GM23338 (cell line): Measurements from ENCODE around the gene TEX101.

Experiments
- CREB1 ChIP-seq: fragments of 250-450 bp; sonication (Bioruptor Pico); IDR thresholded peaks from 2 replicates; pipeline ENCODE4 v1.5.0; 2020; ENCODE audit warnings: low read depth, mild to moderate bottlenecking, moderate library complexity
- CTCF ChIP-seq, 2 experiments: fragments of 200-600 bp in 1 of 2; sonication (generic) in 1 of 2; conservative IDR thresholded peaks; 2 replicates each; pipeline versions ENCODE4 v1.5.1 to v1.6.1; 2016 to 2017; ENCODE audit warnings: antibody characterized with exemption in 2 of 2, low read depth in 2 of 2, mild to moderate bottlenecking in 2 of 2, moderate library complexity in 1 of 2
- ETS1 ChIP-seq: IDR thresholded peaks from 2 replicates; pipeline ENCODE4 v1.6.1; 2016; ENCODE audit warnings: antibody characterized with exemption
- EZH2 ChIP-seq: fragments of 200-600 bp; sonication (generic); IDR thresholded peaks from one replicate; pipeline ENCODE4 v1.8.0; 2017; ENCODE audit warnings: antibody characterized with exemption, mild to moderate bottlenecking, low read depth; ENCODE audit not compliant: unreplicated experiment
- EZH2phosphoT487 ChIP-seq: fragments of 200-600 bp; sonication (generic); IDR thresholded peaks from one replicate; pipeline ENCODE4 v1.8.1; 2018; ENCODE audit warnings: antibody characterized with exemption; ENCODE audit not compliant: unreplicated experiment
- JUNB ChIP-seq: IDR thresholded peaks from one replicate; pipeline ENCODE4 v1.6.1; 2016; ENCODE audit warnings: antibody characterized with exemption; ENCODE audit not compliant: unreplicated experiment
- POLR2AphosphoS5 ChIP-seq: IDR thresholded peaks from 2 replicates; pipeline ENCODE4 v1.6.1; 2016; ENCODE audit warnings: antibody characterized with exemption, low read depth
- REST ChIP-seq: IDR thresholded peaks from one replicate; pipeline ENCODE4 v1.6.1; 2018; ENCODE audit warnings: antibody characterized with exemption; ENCODE audit not compliant: unreplicated experiment
- STAT1 ChIP-seq: IDR thresholded peaks from one replicate; pipeline ENCODE4 v1.6.1; 2016; ENCODE audit warnings: antibody characterized with exemption; ENCODE audit not compliant: unreplicated experiment
- ZNF331 ChIP-seq: fragments of 250-450 bp; sonication (Bioruptor Pico); IDR thresholded peaks from 2 replicates; pipeline ENCODE4 v1.5.0; 2020; ENCODE audit warnings: low read depth, mild to moderate bottlenecking, moderate library complexity
- ZNF462 ChIP-seq: fragments of 250-450 bp; sonication (Bioruptor Pico); IDR thresholded peaks from 2 replicates; pipeline ENCODE4 v1.5.0; 2020; ENCODE audit warnings: mild to moderate bottlenecking, moderate library complexity

- TF ChIP-seq CTCF (conservative IDR thresholded peaks at IDR 0.05; ENCODE audit: low read depth in 2 of 2) (no peak), REST (no peak), POLR2AphosphoS5 (no peak), CREB1 (CRISPR knock-in tag) (no peak), ETS1 (no peak), EZH2phosphoT487 (no peak), EZH2 (no peak), JUNB (no peak), ZNF331 (no peak), ZNF462 (CRISPR knock-in tag) (no peak), STAT1 (no peak)
These were observed 39.3 kb downstream of the TEX101 start for GRCh38 chr19:43454031-43454430.
